Breast epithelium (tissue), 4 donors: ENCODE measurements around the gene PCDHA11. TPM values are rescaled to one million over a fixed set of nuclear protein-coding genes. Genes with fewer than 3 reads are reported as not detected.

Experiments used
- DNase-seq, 2 donors: peaks; one replicate each; pipeline ENCODE4 v3.0.0-alpha.2; 2019; ENCODE audit warnings: low spot score in 2 of 2
- H3K27ac ChIP-seq, 2 donors: fragments of 200-600 bp; sonication (generic) in 1 of 2; one replicate each; pipeline ENCODE4 v1.5.1; 2016 to 2019; ENCODE audit warnings: mild to moderate bottlenecking in 1 of 2
- H3K27me3 ChIP-seq, 2 donors: fragments of 200-600 bp; sonication (generic) in 1 of 2; one replicate each; pipeline versions ENCODE4 v1.5.1 to v1.6.0; 2017 to 2019; ENCODE audit warnings: control low read depth in 1 of 2, mild to moderate bottlenecking in 1 of 2
- H3K36me3 ChIP-seq: fragments of 200-600 bp; one replicate; pipeline ENCODE4 v1.5.1; 2019
- H3K4me1 ChIP-seq, 2 donors: fragments of 200-600 bp; sonication (generic); one replicate each; pipeline ENCODE4 v1.5.1; 2016 to 2019; ENCODE audit warnings: control low read depth in 1 of 2
- H3K4me3 ChIP-seq, 3 donors: fragments of 200-600 bp; sonication (generic); 1 replicate in 2 of 3; 2 replicates in 1 of 3; pipeline ENCODE4 v1.5.1; 2016 to 2019; ENCODE audit warnings: mild to moderate bottlenecking in 3 of 3, moderate library complexity in 2 of 3
- H3K9me3 ChIP-seq, 2 donors: fragments of 200-600 bp; sonication (generic) in 1 of 2; one replicate each; pipeline ENCODE4 v1.5.1; 2016 to 2019; ENCODE audit warnings: control low read depth in 1 of 2
- POLR2A ChIP-seq: fragments of 450-650 bp; IDR thresholded peaks from one replicate; pipeline ENCODE4 v1.6.1; 2016; ENCODE audit warnings: antibody characterized with exemption, mild to moderate bottlenecking, moderate library complexity
- POLR2AphosphoS5 ChIP-seq, 3 donors: sonication (generic); formaldehyde crosslinking; IDR thresholded peaks; one replicate each; pipeline ENCODE4 v1.6.1; 2017; ENCODE audit warnings: antibody characterized with exemption in 3 of 3
- intact Hi-C: fragments of 100-400 bp; cut with DNase I; formaldehyde crosslinking; loops from one replicate; pipeline ENCODE4 v1.15.1; 2023; ENCODE audit warnings: low total_unique reads
- total RNA-seq, 3 donors: library from RNA; depleted of rRNA; stranded (reverse); fragments of >200 nt; gene quantifications; one replicate each; pipeline ENCODE4 v1.1.0, GENCODE V29; 2016
- TF ChIP-seq, protein P1 (sequence below), 3 donors: fragments of 450-650 bp; IDR thresholded peaks; one replicate each; pipeline ENCODE4 v1.5.1; 2016 to 2017; ENCODE audit warnings: antibody characterized with exemption in 3 of 3, mild to moderate bottlenecking in 3 of 3, moderate library complexity in 3 of 3

Gene PCDHA11
- total RNA-seq, 3 donors from 2014 or later, result 0.48 to 4.3 (median 3.4) TPM

DNA sequence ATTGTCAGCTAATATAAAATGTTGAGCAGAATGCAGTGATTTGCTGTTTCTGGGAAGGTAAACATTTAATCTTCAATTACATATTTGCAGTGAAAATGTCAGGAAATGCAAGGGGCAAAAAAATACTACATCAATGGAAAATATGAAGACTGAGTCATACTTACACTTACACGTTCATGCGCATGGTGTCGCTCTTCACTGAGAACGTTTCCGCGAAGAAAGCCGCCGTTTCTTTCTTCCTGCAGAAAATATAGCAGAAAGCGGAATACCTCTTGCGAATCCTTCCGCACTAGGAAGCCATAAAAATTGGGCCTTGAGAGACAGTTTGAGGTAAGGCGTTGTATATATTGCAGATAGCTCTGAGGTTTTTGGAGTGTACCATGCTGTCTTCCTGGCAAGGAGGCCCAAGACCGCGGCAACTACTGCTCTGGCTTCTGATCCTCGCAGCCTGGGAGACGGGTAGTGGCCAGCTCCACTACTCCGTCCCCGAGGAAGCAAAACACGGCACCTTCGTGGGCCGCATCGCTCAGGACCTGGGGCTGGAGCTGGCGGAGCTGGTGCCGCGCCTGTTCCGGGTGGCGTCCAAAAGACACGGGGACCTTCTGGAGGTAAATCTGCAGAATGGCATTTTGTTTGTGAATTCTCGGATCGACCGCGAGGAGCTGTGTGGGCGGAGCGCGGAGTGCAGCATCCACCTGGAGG, 13.3 kb downstream of the PCDHA11 start, which contains the start of gene PCDHA13:
Gene PCDHA13, plus strand, starts transcription at position 236 of the 702 bp plus-strand sequence. Its CDS starts 145 bp downstream, at position 381.
- intact Hi-C loops, result no loop called here
- Histone ChIP-seq H3K4me3 (peak within 1 kb of the TSS in 2 of 3 donors; percentile 32 to 50), H3K9me3 (peaks cover 31 to 56% of the 10 kb centered on the region in 2 donors), H3K4me1 (no peaks in the 10 kb centered on the region), H3K27ac (no peak within 1 kb of the TSS), H3K27me3 (no peaks in the 10 kb centered on the region), H3K36me3 (no peaks in the 10 kb centered on the region)
- no peak for DNase-seq
- TF ChIP-seq POLR2A (no peak), POLR2AphosphoS5 (IDR thresholded peaks at IDR 0.05) (no peak)
- TF ChIP-seq, protein P1, sequence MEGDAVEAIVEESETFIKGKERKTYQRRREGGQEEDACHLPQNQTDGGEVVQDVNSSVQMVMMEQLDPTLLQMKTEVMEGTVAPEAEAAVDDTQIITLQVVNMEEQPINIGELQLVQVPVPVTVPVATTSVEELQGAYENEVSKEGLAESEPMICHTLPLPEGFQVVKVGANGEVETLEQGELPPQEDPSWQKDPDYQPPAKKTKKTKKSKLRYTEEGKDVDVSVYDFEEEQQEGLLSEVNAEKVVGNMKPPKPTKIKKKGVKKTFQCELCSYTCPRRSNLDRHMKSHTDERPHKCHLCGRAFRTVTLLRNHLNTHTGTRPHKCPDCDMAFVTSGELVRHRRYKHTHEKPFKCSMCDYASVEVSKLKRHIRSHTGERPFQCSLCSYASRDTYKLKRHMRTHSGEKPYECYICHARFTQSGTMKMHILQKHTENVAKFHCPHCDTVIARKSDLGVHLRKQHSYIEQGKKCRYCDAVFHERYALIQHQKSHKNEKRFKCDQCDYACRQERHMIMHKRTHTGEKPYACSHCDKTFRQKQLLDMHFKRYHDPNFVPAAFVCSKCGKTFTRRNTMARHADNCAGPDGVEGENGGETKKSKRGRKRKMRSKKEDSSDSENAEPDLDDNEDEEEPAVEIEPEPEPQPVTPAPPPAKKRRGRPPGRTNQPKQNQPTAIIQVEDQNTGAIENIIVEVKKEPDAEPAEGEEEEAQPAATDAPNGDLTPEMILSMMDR (IDR thresholded peaks at IDR 0.05), result no peak

DNA sequence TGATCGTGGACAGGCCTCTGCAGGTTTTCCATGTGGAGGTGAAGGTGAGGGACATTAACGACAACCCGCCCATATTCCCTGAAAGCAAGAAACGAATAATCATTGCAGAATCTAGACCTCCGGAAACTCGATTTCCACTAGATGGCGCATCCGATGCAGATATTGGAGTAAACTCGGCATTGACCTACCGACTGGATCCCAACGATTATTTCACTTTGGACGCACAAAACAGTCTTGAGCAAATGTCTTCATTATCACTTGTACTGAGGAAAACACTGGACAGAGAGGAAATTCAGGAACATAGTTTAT, 13.8 kb downstream of the PCDHA11 start:
- Histone ChIP-seq H3K9me3 (peaks cover 26 to 51% of the 10 kb centered on the region in 2 donors), H3K4me3 (peak overlapping the region in 2 of 3 donors; percentile 32 to 50), H3K27me3 (no peaks in the 10 kb centered on the region), H3K4me1 (no peaks in the 10 kb centered on the region), H3K36me3 (no peaks in the 10 kb centered on the region), H3K27ac (no peak overlapping the region)
- intact Hi-C loops, result no loop called here
- TF ChIP-seq POLR2A, result no peak
- TF ChIP-seq POLR2AphosphoS5 (IDR thresholded peaks at IDR 0.05), result no peak
- TF ChIP-seq, protein P1 (IDR thresholded peaks at IDR 0.05), result no peak
- no peak for DNase-seq

DNA sequence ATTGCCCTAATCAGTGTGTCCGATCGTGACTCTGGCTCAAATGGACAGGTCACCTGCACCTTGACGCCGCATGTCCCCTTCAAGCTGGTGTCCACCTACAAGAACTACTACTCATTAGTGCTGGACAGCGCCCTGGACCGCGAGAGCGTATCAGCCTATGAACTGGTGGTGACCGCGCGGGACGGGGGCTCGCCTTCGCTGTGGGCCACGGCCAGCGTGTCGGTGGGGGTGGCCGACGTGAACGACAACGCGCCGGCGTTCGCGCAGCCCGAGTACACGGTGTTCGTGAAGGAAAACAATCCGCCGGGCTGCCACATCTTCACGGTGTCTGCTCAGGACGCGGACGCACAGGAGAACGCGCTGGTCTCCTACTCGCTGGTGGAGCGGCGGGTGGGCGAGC, 14.6 kb downstream of the PCDHA11 start:
- DNase-seq, result no peak
- Histone ChIP-seq H3K27ac (no peak overlapping the region), H3K27me3 (no peaks in the 10 kb centered on the region), H3K36me3 (no peaks in the 10 kb centered on the region), H3K4me3 (no peak overlapping the region), H3K9me3 (peaks cover 25 to 44% of the 10 kb centered on the region in 2 donors), H3K4me1 (no peaks in the 10 kb centered on the region)
- TF ChIP-seq, protein P1 (IDR thresholded peaks at IDR 0.05), result no peak
- TF ChIP-seq POLR2A (no peak), POLR2AphosphoS5 (IDR thresholded peaks at IDR 0.05) (no peak)
- intact Hi-C loops, result no loop called here

DNA sequence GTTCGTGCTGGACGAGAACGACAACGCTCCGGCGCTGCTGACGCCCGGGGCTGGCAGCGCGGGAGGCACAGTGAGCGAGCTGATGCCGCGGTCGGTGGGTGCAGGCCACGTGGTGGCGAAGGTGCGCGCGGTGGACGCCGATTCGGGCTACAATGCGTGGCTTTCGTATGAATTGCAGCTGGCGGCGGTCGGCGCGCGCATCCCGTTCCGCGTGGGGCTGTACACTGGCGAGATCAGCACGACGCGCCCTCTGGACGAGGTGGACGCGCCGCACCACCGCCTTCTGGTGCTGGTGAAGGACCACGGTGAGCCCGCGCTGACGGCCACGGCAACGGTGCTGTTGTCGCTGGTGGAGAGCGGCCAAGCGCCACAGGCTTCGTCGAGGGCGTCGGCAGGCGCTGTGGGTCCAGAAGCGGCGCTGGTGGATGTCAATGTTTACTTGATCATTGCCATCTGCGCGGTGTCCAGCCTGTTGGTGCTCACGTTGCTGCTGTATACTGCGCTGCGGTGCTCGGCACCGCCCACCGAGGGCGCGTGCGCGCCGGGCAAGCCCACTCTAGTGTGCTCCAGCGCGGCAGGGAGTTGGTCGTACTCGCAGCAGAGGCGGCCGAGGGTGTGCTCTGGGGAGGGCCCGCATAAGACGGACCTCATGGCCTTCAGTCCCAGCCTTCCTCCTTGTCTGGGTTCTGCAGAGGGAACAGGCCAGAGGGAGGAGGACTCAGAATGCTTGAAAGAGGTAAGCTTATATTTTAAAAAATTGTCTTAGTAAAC, 15.4 kb downstream of the PCDHA11 start:
- Histone ChIP-seq H3K9me3 (peaks cover 25 to 42% of the 10 kb centered on the region in 2 donors), H3K36me3 (no peaks in the 10 kb centered on the region), H3K27me3 (no peaks in the 10 kb centered on the region), H3K4me3 (no peak overlapping the region), H3K4me1 (no peaks in the 10 kb centered on the region), H3K27ac (no peak overlapping the region)
- TF ChIP-seq POLR2AphosphoS5 (IDR thresholded peaks at IDR 0.05) (no peak), POLR2A (no peak)
- TF ChIP-seq, protein P1 (IDR thresholded peaks at IDR 0.05), result no peak
- DNase-seq, result no peak
- intact Hi-C loops, result no loop called here

DNA sequence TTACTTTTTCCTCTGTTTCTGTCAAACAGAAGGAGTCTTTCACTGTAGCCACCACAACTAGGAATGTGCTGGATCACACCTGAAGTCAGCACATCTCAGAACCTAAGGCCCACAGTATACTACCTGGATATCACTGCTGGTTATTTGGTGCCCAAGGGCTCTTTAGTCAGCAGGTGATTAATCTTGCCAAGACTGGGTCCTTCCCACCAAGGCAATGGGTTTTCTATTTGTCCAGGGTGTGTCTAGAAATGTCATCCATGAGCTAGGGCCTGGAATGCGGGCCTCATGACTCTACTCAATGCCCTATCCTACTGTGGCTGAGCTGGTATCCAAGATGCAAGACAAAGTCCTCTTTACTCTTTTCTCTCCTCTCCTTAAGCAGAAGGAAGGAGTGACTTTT, 47.6 kb downstream of the PCDHA11 start:
- no peak for TF ChIP-seq POLR2A
- TF ChIP-seq, protein P1 (IDR thresholded peaks at IDR 0.05), result no peak
- TF ChIP-seq POLR2AphosphoS5 (IDR thresholded peaks at IDR 0.05), result no peak
- intact Hi-C loops, result no loop called here
- H3K27ac ChIP-seq, result no peak overlapping the region
- DNase-seq, result no peak
- H3K4me3 ChIP-seq, result no peak overlapping the region
- H3K36me3 ChIP-seq, result no peaks in the 10 kb centered on the region
- peaks cover 3 to 25% of the 10 kb centered on the region in 2 donors for H3K9me3 ChIP-seq
- H3K4me1 ChIP-seq, result no peaks in the 10 kb centered on the region
- H3K27me3 ChIP-seq, result no peaks in the 10 kb centered on the region
